Neuronal stem cell (in vitro differentiated cells): ENCODE data around the gene ZNF57.
"Not testable (repeated sequence)": the region's sequence is repeated elsewhere in the genome, so short reads cannot be mapped to it uniquely, and the experiment has no call there.

Source experiments
- DNase-seq: peaks from one replicate; pipeline ENCODE4 v3.0.0-alpha.2; 2013; ENCODE audit warnings: low spot score
- H2AFZ ChIP-seq: one replicate; pipeline ENCODE4 v1.6.1; 2013; ENCODE audit warnings: mild to moderate bottlenecking, low read length, inconsistent platforms
- H2AK5ac ChIP-seq: 2 replicates; pipeline ENCODE4 v1.6.1; 2013; ENCODE audit warnings: low read depth, mild to moderate bottlenecking, inconsistent platforms, low read length, moderate library complexity, mixed read lengths
- H2BK120ac ChIP-seq: 2 replicates; pipeline ENCODE4 v1.6.1; 2013; ENCODE audit warnings: low read depth, mild to moderate bottlenecking, inconsistent platforms, low read length, moderate library complexity, mixed read lengths
- H2BK12ac ChIP-seq: one replicate; pipeline ENCODE4 v1.6.1; 2013; ENCODE audit warnings: low read length, inconsistent platforms
- H2BK15ac ChIP-seq: 2 replicates; pipeline ENCODE4 v1.6.1; 2013; ENCODE audit warnings: mild to moderate bottlenecking, low read length, inconsistent platforms, mixed read lengths
- H2BK5ac ChIP-seq: one replicate; pipeline ENCODE4 v1.6.1; 2013; ENCODE audit warnings: inconsistent platforms, mild to moderate bottlenecking, low read length, moderate library complexity
- H3K14ac ChIP-seq: one replicate; pipeline ENCODE4 v1.6.1; 2013; ENCODE audit warnings: low read length, inconsistent platforms
- H3K18ac ChIP-seq: 2 replicates; pipeline ENCODE4 v1.6.1; 2013; ENCODE audit warnings: low read length, inconsistent platforms
- H3K23ac ChIP-seq: 2 replicates; pipeline ENCODE4 v1.6.1; 2013; ENCODE audit warnings: low read depth, mild to moderate bottlenecking, mixed read lengths, low read length, inconsistent platforms; ENCODE audit not compliant: poor library complexity
- H3K27ac ChIP-seq: replicated peaks from 3 replicates; pipeline ENCODE4 v1.5.1; 2013; ENCODE audit warnings: low read length, inconsistent platforms
- H3K27me3 ChIP-seq, 3 experiments: 2 replicates each; pipeline ENCODE4 v1.6.1; 2013; ENCODE audit warnings: low read length in 3 of 3, mild to moderate bottlenecking in 2 of 3, inconsistent platforms in 1 of 3, low read depth in 1 of 3, mixed read lengths in 1 of 3, moderate library complexity in 1 of 3; ENCODE audit not compliant: control insufficient read depth in 3 of 3, insufficient read depth in 3 of 3
- H3K36me3 ChIP-seq, 2 donors: replicated peaks in 1 of 2; 2 replicates each; pipeline ENCODE4 v1.6.1; 2013; ENCODE audit warnings: low read length in 2 of 2; ENCODE audit not compliant: control insufficient read depth in 2 of 2, insufficient read depth in 2 of 2
- H3K4ac ChIP-seq: 2 replicates; pipeline ENCODE4 v1.6.1; 2013; ENCODE audit warnings: inconsistent platforms, mild to moderate bottlenecking, low read length, moderate library complexity
- H3K4me1 ChIP-seq, 2 donors: 1 replicate in 1 of 2; 2 replicates in 1 of 2; pipeline ENCODE4 v1.6.1; 2013; ENCODE audit warnings: low read length in 2 of 2, low read depth in 1 of 2; ENCODE audit not compliant: control insufficient read depth in 2 of 2, insufficient read depth in 1 of 2
- H3K4me2 ChIP-seq: one replicate; pipeline ENCODE4 v1.6.1; 2013; ENCODE audit warnings: mild to moderate bottlenecking, low read length, inconsistent platforms; ENCODE audit not compliant: insufficient read depth, poor library complexity, severe bottlenecking
- H3K4me3 ChIP-seq, 2 donors: 2 replicates each; pipeline ENCODE4 v1.5.1; 2013; ENCODE audit warnings: low read length in 2 of 2, mild to moderate bottlenecking in 2 of 2, inconsistent platforms in 1 of 2, moderate library complexity in 1 of 2
- H3K79me1 ChIP-seq: one replicate; pipeline ENCODE4 v1.6.1; 2013; ENCODE audit warnings: low read depth, mild to moderate bottlenecking, inconsistent platforms, low read length, moderate library complexity
- H3K9ac ChIP-seq: one replicate; pipeline ENCODE4 v1.6.1; 2013; ENCODE audit warnings: mild to moderate bottlenecking, low read depth, low read length, inconsistent platforms; ENCODE audit not compliant: poor library complexity
- H3K9me3 ChIP-seq, 2 donors: replicated peaks in 1 of 2; 2 replicates each; pipeline versions ENCODE3 to v1.6.1; 2013; ENCODE audit warnings: low read length in 2 of 2, mild to moderate bottlenecking in 2 of 2, inconsistent platforms in 1 of 2, low read depth in 1 of 2, mixed read lengths in 1 of 2, moderate library complexity in 1 of 2; ENCODE audit not compliant: control insufficient read depth in 2 of 2, insufficient read depth in 1 of 2
- H4K8ac ChIP-seq: one replicate; pipeline ENCODE4 v1.6.1; 2013; ENCODE audit warnings: low read depth, mild to moderate bottlenecking, inconsistent platforms, low read length, moderate library complexity
- H4K91ac ChIP-seq: one replicate; pipeline ENCODE4 v1.6.1; 2013; ENCODE audit warnings: low read length, low read depth, mild to moderate bottlenecking, inconsistent platforms; ENCODE audit not compliant: poor library complexity
- WGBS, 2 donors: extraction: QIAGEN DNeasy Blood & Tissue Kit; methylation state at CpG; one replicate each; pipeline ENCODE4 v1.1.7; 2013; ENCODE audit warnings: missing lambda C conversion rate in 2 of 2, mixed read lengths in 1 of 2; ENCODE audit not compliant: insufficient read length in 2 of 2, insufficient replicate concordance in 1 of 2; ENCODE audit errors: extremely low coverage in 2 of 2; 5-methylcytosine and 5-hydroxymethylcytosine counted together

ZNF57 gene

GRCh38 chr19:2927032-2927430, 26.3 kb downstream of the ZNF57 start:
- H3K36me3 ChIP-seq, result peaks cover 4 to 13% of the 10 kb centered on the region in 2 donors

GRCh38 chr19:2933490-2933910, 32.8 kb downstream of the ZNF57 start:
- no peak overlapping the region for H3K4me3 ChIP-seq

More at GRCh38 chr19:2927032-2927430, 26.3 kb downstream of the ZNF57 start:
- H3K27ac ChIP-seq, result no peak overlapping the region
- H2AK5ac ChIP-seq, result no peak overlapping the region
- H3K4ac ChIP-seq, result no peak overlapping the region
- no peaks in the 10 kb centered on the region for H3K79me1 ChIP-seq
- no peak overlapping the region for H2BK12ac ChIP-seq
- no peak overlapping the region for H3K4me2 ChIP-seq
- no CpG with 5 or more reads among the region's 18 CpGs for WGBS, 2 donors
- no peak for DNase-seq
- peak overlapping the region; percentile 21 for H3K14ac ChIP-seq
- no peak overlapping the region for H2BK15ac ChIP-seq
- no peaks in the 10 kb centered on the region for H3K4me1 ChIP-seq
- H4K91ac ChIP-seq, result no peak overlapping the region
- H3K4me3 ChIP-seq, result peak overlapping the region in 1 of 2 donors; percentile 50
- peak overlapping the region; percentile 11 for H3K18ac ChIP-seq
- H2AFZ ChIP-seq, result no peak overlapping the region
- H3K27me3 ChIP-seq, result no peaks in the 10 kb centered on the region
- no peak overlapping the region for H2BK120ac ChIP-seq
- peaks cover 9 to 11% of the 10 kb centered on the region in 2 donors for H3K9me3 ChIP-seq
- H2BK5ac ChIP-seq, result peak overlapping the region; percentile 24
- H3K23ac ChIP-seq, result peak overlapping the region; percentile 31
- H4K8ac ChIP-seq, result no peak overlapping the region
- H3K9ac ChIP-seq, result no peak overlapping the region

GRCh38 chr19:2935863-2936262, 35.1 kb downstream of the ZNF57 start:
- no CpG with 5 or more reads among the region's 4 CpGs for WGBS, 2 donors
- H2BK12ac ChIP-seq, H3K27me3 ChIP-seq, H3K79me1 ChIP-seq, H3K18ac ChIP-seq, H4K91ac ChIP-seq, DNase-seq, H4K8ac ChIP-seq, H3K9ac ChIP-seq, H2AFZ ChIP-seq, H2BK120ac ChIP-seq, H2BK15ac ChIP-seq, H3K4me1 ChIP-seq, H3K23ac ChIP-seq, H2AK5ac ChIP-seq, H2BK5ac ChIP-seq, H3K27ac ChIP-seq, H3K4me2 ChIP-seq, H3K4ac ChIP-seq, H3K14ac ChIP-seq, H3K4me3 ChIP-seq: not testable (repeated sequence)
- Histone ChIP-seq H3K9me3 (peaks cover 29 to 62% of the 10 kb centered on the region in 2 donors), H3K36me3 (peaks cover 30 to 74% of the 10 kb centered on the region in 2 donors)

More at GRCh38 chr19:2933490-2933910, 32.8 kb downstream of the ZNF57 start:
- Histone ChIP-seq H2AK5ac (no peak overlapping the region), H2AFZ (no peak overlapping the region), H3K4me1 (no peaks in the 10 kb centered on the region), H2BK12ac (no peak overlapping the region), H4K8ac (no peak overlapping the region), H3K23ac (no peak overlapping the region), H4K91ac (no peak overlapping the region), H3K79me1 (no peaks in the 10 kb centered on the region), H3K27me3 (no peaks in the 10 kb centered on the region), H3K4ac (no peak overlapping the region), H3K9ac (no peak overlapping the region), H3K4me2 (no peak overlapping the region), H3K9me3 (peaks cover 28 to 64% of the 10 kb centered on the region in 2 donors), H3K27ac (no peak overlapping the region), H2BK15ac (no peak overlapping the region), H2BK5ac (no peak overlapping the region), H3K18ac (no peak overlapping the region), H3K36me3 (peaks cover 28 to 67% of the 10 kb centered on the region in 2 donors), H2BK120ac (no peak overlapping the region), H3K14ac (no peak overlapping the region)
- DNase-seq, result no peak
- WGBS, 2 donors, result no CpG with 5 or more reads among the region's 18 CpGs

- H4K8ac ChIP-seq, result no peak overlapping the region
Observed at GRCh38 chr19:2942928-2943640, 42.4 kb downstream of the ZNF57 start.

More at GRCh38 chr19:2942928-2943640, 42.4 kb downstream of the ZNF57 start:
- Histone ChIP-seq H4K91ac (no peak overlapping the region), H3K79me1 (peaks cover 10% of the 10 kb centered on the region), H2BK15ac (no peak overlapping the region), H2AK5ac (no peak overlapping the region), H3K9me3 (peaks cover 4 to 7% of the 10 kb centered on the region in 2 donors), H2BK5ac (no peak overlapping the region), H3K4me3 (no peak overlapping the region), H3K18ac (no peak overlapping the region), H3K27ac (no peak overlapping the region), H2BK12ac (no peak overlapping the region), H3K14ac (no peak overlapping the region), H3K9ac (no peak overlapping the region), H3K36me3 (peaks cover 6 to 15% of the 10 kb centered on the region in 2 donors), H3K23ac (no peak overlapping the region), H2AFZ (no peak overlapping the region), H3K4me1 (peaks cover 2 to 6% of the 10 kb centered on the region in 2 donors), H3K4me2 (no peak overlapping the region), H2BK120ac (no peak overlapping the region), H3K27me3 (no peaks in the 10 kb centered on the region), H3K4ac (no peak overlapping the region)
- WGBS, 2 donors, result 100% methylated on average over 1 of the region's 14 CpGs; no CpG with 5 or more reads in 1 of the 2 donors
- DNase-seq, result no peak
